Neuron (in vitro differentiated cells): ENCODE measurements around the gene IKBIP.

Experiments used
- H2AFZ ChIP-seq: one replicate; pipeline ENCODE4 v1.6.1; 2013; ENCODE audit warnings: low read depth, mild to moderate bottlenecking, inconsistent platforms, low read length, moderate library complexity
- H3K27me3 ChIP-seq: one replicate; pipeline ENCODE4 v1.6.1; 2013; ENCODE audit warnings: low read length; ENCODE audit not compliant: insufficient read depth
- H3K36me3 ChIP-seq: one replicate; pipeline ENCODE4 v1.6.1; 2013; ENCODE audit warnings: low read length; ENCODE audit not compliant: insufficient read depth
- H3K4me1 ChIP-seq: one replicate; pipeline ENCODE4 v1.6.1; 2013; ENCODE audit warnings: low read length; ENCODE audit not compliant: insufficient read depth
- H3K4me3 ChIP-seq: 2 replicates; pipeline ENCODE4 v1.5.1; 2013; ENCODE audit warnings: mild to moderate bottlenecking, low read length, moderate library complexity
- H3K9me3 ChIP-seq: one replicate; pipeline ENCODE4 v1.6.1; 2013; ENCODE audit warnings: low read length

IKBIP gene

DNA sequence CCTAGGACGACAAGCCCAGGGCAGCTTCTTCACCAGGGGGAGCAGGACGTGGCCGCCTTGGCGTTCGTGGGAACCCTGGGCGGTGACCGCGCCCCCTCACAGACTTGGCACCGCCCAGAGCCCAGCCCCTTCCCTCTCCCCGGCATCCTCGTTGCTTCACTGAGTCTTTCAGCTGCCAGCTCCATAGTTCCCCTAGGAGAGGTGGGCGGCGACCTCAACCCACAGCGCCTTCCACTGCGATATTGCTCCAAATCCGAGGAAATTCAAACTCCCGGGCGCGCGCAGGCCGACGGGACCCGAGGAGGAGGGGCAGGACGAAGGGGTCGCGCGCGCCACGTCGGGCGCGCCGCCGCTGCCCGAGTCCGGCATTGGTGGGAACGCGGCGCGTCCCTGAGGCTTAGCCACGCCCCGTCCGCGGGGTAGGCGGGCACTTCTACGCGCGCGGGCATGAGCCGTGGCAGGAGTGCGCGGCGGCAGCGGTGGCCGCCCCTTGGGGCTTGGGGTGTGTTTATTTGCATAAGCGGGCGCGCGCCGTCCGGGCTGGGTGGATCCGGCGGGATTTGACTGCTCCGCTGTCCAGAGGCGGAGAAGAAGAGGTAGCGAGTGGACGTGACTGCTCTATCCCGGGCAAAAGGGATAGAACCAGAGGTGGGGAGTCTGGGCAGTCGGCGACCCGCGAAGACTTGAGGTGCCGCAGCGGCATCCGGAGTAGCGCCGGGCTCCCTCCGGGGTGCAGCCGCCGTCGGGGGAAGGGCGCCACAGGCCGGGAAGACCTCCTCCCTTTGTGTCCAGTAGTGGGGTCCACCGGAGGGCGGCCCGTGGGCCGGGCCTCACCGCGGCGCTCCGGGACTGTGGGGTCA, at the start of gene IKBIP, which contains the start of gene APAF1:
TSS of gene IKBIP (minus strand) at position 77 of the 860 bp plus-strand sequence. CDS start 87 bp downstream, outside the sequence.
TSS of gene APAF1 (plus strand) at position 579 of the 860 bp plus-strand sequence. CDS start 3,070 bp downstream, outside the sequence.
- H3K36me3 ChIP-seq, result peaks cover 24% of the 10 kb centered on the region

GRCh38 chr12:98691351-98691750, 46.8 kb upstream of the IKBIP start:
- H2AFZ ChIP-seq, result no peak overlapping the region
- no peaks in the 10 kb centered on the region for H3K4me1 ChIP-seq
- no peaks in the 10 kb centered on the region for H3K27me3 ChIP-seq
- H3K36me3 ChIP-seq, result peaks cover 52% of the 10 kb centered on the region
- no peaks in the 10 kb centered on the region for H3K9me3 ChIP-seq
- no peak overlapping the region for H3K4me3 ChIP-seq

More for the DNA sequence above, at the start of gene IKBIP, which contains the start of gene APAF1:
- H3K27me3 ChIP-seq, result no peaks in the 10 kb centered on the region
- peak within 1 kb of the TSS; percentile 87 for H2AFZ ChIP-seq
- peaks cover 16% of the 10 kb centered on the region for H3K4me1 ChIP-seq
- H3K4me3 ChIP-seq, result peak within 1 kb of the TSS; percentile 66
- H3K9me3 ChIP-seq, result peaks cover 2% of the 10 kb centered on the region

GRCh38 chr12:98686603-98687002, 42.0 kb upstream of the IKBIP start:
- H3K4me3 ChIP-seq, result no peak overlapping the region
- H3K9me3 ChIP-seq, result no peaks in the 10 kb centered on the region
- H2AFZ ChIP-seq, result no peak overlapping the region
- H3K4me1 ChIP-seq, result no peaks in the 10 kb centered on the region
- H3K27me3 ChIP-seq, result no peaks in the 10 kb centered on the region
- peaks cover 80% of the 10 kb centered on the region for H3K36me3 ChIP-seq

DNA sequence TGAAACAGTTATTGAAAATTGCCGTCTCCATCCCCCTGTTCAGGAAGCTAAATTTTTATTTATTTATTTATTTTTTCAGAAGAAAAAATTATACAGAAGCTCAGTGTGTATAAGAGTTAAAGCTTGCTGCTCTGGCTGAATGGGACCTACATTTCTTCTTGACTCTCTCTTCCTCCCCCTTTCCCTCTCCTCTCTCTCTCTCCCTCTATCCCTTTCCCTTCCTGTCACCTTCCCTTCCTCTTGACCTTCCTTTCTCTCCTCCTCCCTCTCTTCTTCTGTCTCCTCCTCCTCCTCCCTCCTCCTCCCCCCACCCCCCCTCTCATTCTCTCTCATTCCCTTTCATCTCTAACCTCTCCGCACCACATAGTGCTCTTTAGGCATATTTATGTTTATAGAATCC, 39.6 kb upstream of the IKBIP start:
- Histone ChIP-seq H3K36me3 (peaks cover 87% of the 10 kb centered on the region), H3K9me3 (no peaks in the 10 kb centered on the region), H3K4me1 (no peaks in the 10 kb centered on the region), H2AFZ (no peak overlapping the region), H3K27me3 (no peaks in the 10 kb centered on the region), H3K4me3 (no peak overlapping the region)

DNA sequence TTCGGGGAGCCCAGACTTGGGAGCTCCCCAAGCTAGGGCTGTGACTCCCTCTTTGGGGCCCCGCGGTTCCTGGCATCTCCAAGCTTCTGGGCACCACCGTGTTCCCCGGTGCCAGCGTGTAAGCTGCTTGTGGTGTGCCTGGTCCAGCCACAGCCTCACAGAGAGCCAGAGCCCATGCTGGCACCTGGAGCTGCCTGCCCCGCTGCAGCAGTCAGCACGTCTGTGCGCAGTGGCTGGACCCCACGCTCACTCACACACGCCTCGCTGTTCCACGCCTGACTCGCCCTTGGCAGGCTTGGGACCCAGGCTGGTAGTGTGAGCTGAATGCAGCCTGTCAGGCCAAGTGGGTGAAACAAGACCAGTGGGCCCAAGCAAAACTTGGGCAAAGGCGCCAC, 35.0 kb upstream of the IKBIP start:
- H3K36me3 ChIP-seq, result peaks cover 85% of the 10 kb centered on the region
- H3K4me3 ChIP-seq, result no peak overlapping the region
- H3K4me1 ChIP-seq, result no peaks in the 10 kb centered on the region
- H3K9me3 ChIP-seq, result no peaks in the 10 kb centered on the region
- no peak overlapping the region for H2AFZ ChIP-seq
- H3K27me3 ChIP-seq, result no peaks in the 10 kb centered on the region

- Histone ChIP-seq H3K4me1 (no peaks in the 10 kb centered on the region), H3K4me3 (no peak overlapping the region), H3K27me3 (no peaks in the 10 kb centered on the region), H3K9me3 (no peaks in the 10 kb centered on the region), H2AFZ (no peak overlapping the region), H3K36me3 (peaks cover 85% of the 10 kb centered on the region)
These were observed 34.5 kb upstream of the IKBIP start for GRCh38 chr12:98678946-98679610.

DNA sequence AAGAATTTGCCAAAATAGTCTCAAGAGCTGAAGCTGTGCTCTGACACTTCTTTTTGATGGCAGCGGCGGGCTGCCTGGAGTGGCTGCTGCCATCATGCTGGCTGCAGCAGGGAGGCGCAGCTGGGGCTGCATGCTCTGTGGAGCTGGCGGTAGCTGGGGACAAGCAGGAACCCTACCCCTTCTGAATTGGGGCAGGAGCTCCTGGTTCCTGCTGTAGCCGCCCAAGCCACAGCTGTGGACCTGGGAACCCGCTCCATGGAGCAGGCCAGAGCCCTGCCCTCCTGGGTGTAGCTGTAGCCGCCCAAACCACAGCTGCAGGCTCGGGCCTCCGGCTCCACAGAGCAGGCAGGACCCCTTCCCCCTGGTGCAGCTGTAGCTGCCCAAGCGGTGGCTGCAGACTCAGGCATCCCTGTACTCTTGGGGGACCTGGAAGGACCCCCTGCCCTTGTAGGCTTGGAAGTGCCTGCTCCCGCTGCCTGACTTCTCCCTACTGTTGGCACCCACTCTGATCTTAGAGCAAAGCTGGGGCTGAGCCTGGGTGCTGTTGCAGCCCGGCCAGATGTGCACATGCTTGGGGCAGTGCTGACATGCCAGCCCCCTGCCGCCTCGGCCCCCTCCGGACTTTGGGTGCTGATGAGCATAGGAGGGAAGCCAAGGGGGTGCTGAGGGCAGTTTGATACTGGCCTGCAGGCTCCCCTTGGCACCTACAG, 33.8 kb upstream of the IKBIP start:
- H3K4me3 ChIP-seq, result no peak overlapping the region
- no peak overlapping the region for H2AFZ ChIP-seq
- no peaks in the 10 kb centered on the region for H3K27me3 ChIP-seq
- H3K9me3 ChIP-seq, result no peaks in the 10 kb centered on the region
- H3K36me3 ChIP-seq, result peaks cover 85% of the 10 kb centered on the region
- H3K4me1 ChIP-seq, result no peaks in the 10 kb centered on the region

DNA sequence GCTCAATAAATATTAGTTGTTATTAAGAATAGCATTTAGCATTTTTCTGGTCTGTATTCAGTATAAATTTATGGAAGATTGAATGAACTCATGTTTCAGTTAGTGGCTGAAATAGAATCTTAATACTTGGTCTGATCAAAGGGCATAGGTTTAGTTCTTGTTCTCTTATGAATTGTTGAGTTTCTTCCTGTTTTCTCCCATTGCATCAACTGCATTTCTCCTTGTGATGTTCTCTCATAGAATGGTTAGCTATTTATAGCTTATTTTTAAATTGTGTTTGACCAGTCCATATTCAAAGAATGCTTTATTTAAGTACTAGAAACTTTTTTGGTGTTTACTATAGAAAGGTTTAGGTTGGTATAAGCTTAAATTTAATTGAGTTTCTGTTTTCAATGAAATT, 30.3 kb upstream of the IKBIP start:
- H3K27me3 ChIP-seq, result no peaks in the 10 kb centered on the region
- no peaks in the 10 kb centered on the region for H3K9me3 ChIP-seq
- peaks cover 75% of the 10 kb centered on the region for H3K36me3 ChIP-seq
- no peak overlapping the region for H3K4me3 ChIP-seq
- no peak overlapping the region for H2AFZ ChIP-seq
- H3K4me1 ChIP-seq, result no peaks in the 10 kb centered on the region

DNA sequence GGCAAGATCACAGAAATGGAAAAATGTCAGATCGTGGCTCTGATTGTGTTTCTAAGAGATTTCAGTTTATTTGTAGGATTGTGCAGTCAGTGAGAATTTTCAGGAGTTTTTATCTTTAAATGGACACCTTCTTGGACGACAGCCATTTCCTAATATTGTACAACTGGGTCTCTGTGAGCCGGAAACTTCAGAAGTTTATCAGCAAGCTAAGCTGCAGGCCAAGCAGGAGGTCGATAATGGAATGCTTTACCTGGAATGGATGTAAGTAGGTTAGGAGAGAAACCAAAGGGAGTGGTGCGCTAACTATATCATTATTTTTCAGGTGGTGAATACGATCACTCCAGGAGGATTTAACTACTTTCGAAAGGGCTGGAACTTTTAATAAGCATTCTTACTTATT, 26.9 kb upstream of the IKBIP start:
- Histone ChIP-seq H3K27me3 (no peaks in the 10 kb centered on the region), H3K36me3 (peaks cover 71% of the 10 kb centered on the region), H3K4me1 (no peaks in the 10 kb centered on the region)

DNA sequence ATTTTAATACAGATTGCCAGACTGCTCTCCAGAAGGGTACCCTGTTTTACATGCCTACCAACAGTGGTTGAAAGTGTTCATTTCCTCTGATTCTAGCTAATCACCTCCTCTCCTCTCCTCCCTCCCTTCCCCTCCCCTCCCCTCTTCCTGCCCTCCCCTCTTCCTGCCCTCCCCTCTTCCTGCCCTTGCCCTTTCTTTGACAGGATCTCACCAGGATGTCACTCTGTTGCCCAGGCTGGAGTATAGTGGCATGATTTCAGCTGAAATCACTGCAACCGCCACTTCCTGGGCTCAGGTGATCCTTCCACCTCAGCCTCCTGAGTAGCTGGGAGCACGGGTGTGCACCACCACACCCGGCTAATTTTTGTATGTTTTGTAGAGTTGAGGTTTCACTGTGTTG, 25.2 kb upstream of the IKBIP start:
- Histone ChIP-seq H3K27me3 (no peaks in the 10 kb centered on the region), H3K4me1 (no peaks in the 10 kb centered on the region), H3K4me3 (no peak overlapping the region), H3K9me3 (no peaks in the 10 kb centered on the region), H3K36me3 (peaks cover 75% of the 10 kb centered on the region), H2AFZ (no peak overlapping the region)

More for the DNA sequence above, 26.9 kb upstream of the IKBIP start:
- Histone ChIP-seq H2AFZ (no peak overlapping the region), H3K9me3 (no peaks in the 10 kb centered on the region), H3K4me3 (no peak overlapping the region)

- no peaks in the 10 kb centered on the region for H3K4me1 ChIP-seq
- no peaks in the 10 kb centered on the region for H3K9me3 ChIP-seq
- H3K36me3 ChIP-seq, result peaks cover 74% of the 10 kb centered on the region
- H3K27me3 ChIP-seq, result no peaks in the 10 kb centered on the region
- no peak overlapping the region for H3K4me3 ChIP-seq
- H2AFZ ChIP-seq, result no peak overlapping the region
These were observed 15.9 kb upstream of the IKBIP start for GRCh38 chr12:98660521-98660920.

DNA sequence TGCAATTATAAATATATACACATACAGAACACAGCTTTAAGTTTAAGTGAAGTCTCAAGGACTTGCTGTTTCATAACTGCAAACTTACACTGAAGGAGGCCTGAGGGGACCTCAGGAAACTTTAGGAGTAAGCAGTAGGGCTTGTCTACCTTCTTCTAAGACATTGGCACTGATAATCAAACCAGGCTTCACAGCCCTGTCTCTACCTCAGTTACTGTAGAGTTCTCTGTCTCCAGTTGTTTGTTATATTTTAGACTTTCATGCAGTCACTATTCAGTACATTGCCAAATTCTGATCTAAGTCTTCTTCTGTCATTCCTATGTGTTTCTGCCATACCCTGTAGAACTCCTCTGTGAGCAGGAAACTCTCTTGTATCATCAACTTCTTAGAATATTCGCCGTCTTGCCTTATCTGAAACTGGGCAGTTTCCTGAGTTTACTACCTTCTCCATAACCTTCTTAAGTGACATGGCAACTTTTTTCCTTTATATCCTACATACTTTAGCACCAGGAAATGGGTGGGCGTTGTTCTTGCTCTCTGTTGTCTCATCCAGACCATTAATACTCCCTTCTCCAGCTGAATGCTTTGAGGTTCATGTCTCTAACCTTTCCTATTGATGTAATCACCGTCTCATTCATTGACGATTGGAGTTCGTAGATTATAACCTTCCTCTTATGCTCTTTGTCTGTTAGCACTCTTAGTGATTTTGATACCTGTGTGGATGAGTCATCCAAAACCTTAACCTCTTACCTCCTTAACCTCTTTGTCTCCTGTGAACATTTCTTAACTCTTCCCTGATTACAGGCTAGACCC, 11.9 kb upstream of the IKBIP start:
- Histone ChIP-seq H2AFZ (no peak overlapping the region), H3K4me3 (no peak overlapping the region), H3K36me3 (peaks cover 54% of the 10 kb centered on the region), H3K9me3 (no peaks in the 10 kb centered on the region), H3K27me3 (no peaks in the 10 kb centered on the region), H3K4me1 (no peaks in the 10 kb centered on the region)
